NB4 (cell line): Measurements from ENCODE around the gene ZNF564.
"Not testable (repeated sequence)": the region's sequence is repeated elsewhere in the genome, so short reads cannot be mapped to it uniquely, and the experiment has no call there.

Experiments
- DNase-seq: peaks from one replicate; pipeline ENCODE4 v3.0.0; 2010; ENCODE audit warnings: low read depth
- H3K4me3 ChIP-seq: one replicate; pipeline ENCODE4 v1.5.1; 2011; ENCODE audit warnings: mild to moderate bottlenecking, low read depth, low read length, moderate library complexity
- MAX ChIP-seq: IDR thresholded peaks from 2 replicates; pipeline ENCODE4 v1.6.1; 2011; ENCODE audit warnings: low read depth, low read length
- MYC ChIP-seq: IDR thresholded peaks from 2 replicates; pipeline ENCODE4 v1.6.1; 2011; ENCODE audit warnings: low read depth, low read length
- POLR2A ChIP-seq: IDR thresholded peaks from 2 replicates; pipeline ENCODE4 v1.6.1; 2011; ENCODE audit warnings: mild to moderate bottlenecking; ENCODE audit not compliant: insufficient read length; ENCODE audit errors: extremely low read depth
- TF ChIP-seq, protein P1 (sequence below): IDR thresholded peaks from one replicate; pipeline ENCODE4 v1.5.1; 2012; ENCODE audit warnings: low read depth, low read length

ZNF564 gene

GRCh38 chr19:12495002-12495802 lies 56.1 kb downstream of the ZNF564 start:
- H3K4me3 ChIP-seq, result peak overlapping the region; percentile 58
- TF ChIP-seq MAX, result 0 out of 2 replicates have a peak, but pooled peaks have one; percentile 32
- TF ChIP-seq, protein P1, sequence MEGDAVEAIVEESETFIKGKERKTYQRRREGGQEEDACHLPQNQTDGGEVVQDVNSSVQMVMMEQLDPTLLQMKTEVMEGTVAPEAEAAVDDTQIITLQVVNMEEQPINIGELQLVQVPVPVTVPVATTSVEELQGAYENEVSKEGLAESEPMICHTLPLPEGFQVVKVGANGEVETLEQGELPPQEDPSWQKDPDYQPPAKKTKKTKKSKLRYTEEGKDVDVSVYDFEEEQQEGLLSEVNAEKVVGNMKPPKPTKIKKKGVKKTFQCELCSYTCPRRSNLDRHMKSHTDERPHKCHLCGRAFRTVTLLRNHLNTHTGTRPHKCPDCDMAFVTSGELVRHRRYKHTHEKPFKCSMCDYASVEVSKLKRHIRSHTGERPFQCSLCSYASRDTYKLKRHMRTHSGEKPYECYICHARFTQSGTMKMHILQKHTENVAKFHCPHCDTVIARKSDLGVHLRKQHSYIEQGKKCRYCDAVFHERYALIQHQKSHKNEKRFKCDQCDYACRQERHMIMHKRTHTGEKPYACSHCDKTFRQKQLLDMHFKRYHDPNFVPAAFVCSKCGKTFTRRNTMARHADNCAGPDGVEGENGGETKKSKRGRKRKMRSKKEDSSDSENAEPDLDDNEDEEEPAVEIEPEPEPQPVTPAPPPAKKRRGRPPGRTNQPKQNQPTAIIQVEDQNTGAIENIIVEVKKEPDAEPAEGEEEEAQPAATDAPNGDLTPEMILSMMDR, result peak; percentile 37
- TF ChIP-seq MYC, result peak; percentile 22; the same call in 1 of the 2 replicates
- peak; percentile 60 for TF ChIP-seq POLR2A
- peak; percentile 97 for DNase-seq

DNA sequence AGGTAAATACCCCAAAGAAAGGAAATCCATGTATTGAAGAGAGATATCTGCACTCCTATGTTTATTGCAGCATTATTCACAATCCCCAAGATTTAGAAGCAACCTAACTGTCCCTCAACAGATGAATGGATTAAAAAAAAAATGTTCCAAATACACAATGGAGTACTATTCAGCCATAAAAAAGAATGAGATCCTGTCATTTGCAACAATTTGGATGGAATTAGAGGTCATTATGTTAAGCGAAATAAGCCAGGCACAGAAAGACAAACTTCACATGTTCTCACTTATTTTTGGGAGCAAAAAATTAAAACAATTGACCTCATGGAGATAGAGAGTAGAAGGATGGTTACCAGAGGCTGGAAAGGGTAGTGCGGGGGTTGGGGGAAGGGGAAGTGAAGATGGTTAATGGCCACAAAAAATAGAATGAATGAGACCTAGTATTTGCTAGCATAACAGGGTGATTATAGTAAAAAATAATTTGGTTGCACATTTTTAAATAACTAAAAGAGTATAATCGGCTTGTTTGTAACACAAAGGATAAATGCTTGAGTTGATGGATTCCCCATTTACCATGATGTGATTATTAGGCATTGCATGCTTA lies 56.9 kb downstream of the ZNF564 start:
- TF ChIP-seq POLR2A (no peak), MYC (no peak)
- DNase-seq, result no peak
- H3K4me3 ChIP-seq, result no peak overlapping the region

DNA sequence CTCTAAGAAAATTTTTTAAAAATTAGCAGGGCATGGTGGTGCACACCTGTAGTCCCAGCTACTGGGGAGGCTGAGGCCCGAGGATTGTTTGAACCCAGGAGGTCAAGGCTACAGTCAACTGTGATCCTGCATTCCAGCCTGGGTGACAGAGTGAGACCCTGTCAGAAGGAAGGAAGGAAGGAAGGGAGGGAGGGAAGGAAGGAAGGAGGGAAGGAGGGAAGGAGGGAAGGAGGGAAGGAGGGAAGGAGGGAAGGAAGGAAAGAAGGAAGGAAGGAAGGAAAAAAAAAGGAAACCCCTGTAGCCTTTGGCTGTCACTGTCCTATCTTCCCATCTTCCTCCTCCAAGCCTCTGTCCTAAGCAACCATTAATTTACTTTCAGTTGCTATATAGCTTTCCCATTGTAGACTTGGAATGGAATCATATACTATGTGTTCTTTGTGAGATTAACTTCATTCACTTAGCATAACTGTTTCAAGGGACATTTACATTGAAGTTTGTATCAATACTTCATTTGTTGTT lies 65.0 kb downstream of the ZNF564 start:
- not testable (repeated sequence) for DNase-seq, H3K4me3 ChIP-seq

GRCh38 chr19:12485571-12485970 lies 65.7 kb downstream of the ZNF564 start:
- H3K4me3 ChIP-seq, result no peak overlapping the region
- no peak for TF ChIP-seq MAX
- DNase-seq, result no peak

GRCh38 chr19:12485052-12485416 lies 66.2 kb downstream of the ZNF564 start:
- peak overlapping the region; percentile 86 for H3K4me3 ChIP-seq
- no peak for TF ChIP-seq POLR2A
- no peak for TF ChIP-seq MAX
- TF ChIP-seq MYC, result no peak
- TF ChIP-seq, protein P1, result no peak
- no peak for DNase-seq

DNA sequence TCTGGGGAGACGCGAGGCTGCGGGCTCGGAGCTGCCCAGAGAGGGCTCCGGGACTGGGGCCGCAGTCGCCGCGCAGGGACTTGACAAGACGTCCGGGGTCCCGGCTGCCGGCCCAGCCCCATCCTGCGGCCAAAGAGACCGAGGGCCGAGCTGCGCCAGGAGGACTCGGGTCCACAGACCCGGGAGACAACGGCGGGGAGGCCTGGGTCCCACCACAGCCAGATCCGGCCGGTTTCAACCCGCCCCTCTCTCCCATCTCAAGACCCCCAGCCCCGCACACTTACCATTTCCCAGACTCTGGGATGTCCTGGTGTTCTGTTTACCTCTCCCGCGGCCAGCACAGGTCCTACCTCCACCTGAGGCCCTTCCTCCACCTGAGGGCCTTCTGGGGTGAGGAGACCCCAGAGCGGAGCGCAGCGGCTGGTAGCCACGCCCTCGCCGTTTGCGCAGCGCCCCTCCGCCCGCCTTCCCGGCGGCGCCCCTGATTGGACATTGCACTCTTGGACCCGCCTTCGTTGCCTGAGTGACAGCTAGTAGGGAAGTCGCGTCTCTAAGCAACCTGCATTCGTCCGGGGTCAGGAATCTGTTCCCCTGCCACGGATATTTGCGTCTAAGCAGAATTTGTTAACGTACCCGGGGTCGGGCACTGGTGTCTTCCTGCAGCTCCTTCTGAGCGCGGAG lies 66.8 kb downstream of the ZNF564 start, which contains the start of gene ZNF709:
ZNF709 (minus strand) TSS at position 446 of the 681 bp plus-strand sequence; CDS start at position 287, 159 bp downstream.
- TF ChIP-seq MAX (no peak), MYC (no peak), POLR2A (no peak)
- TF ChIP-seq, protein P1, result no peak
- DNase-seq, result peak; percentile 89
- H3K4me3 ChIP-seq, result peak within 1 kb of the TSS; percentile 86

GRCh38 chr19:12484011-12484370 lies 67.3 kb downstream of the ZNF564 start:
- peak overlapping the region; percentile 86 for H3K4me3 ChIP-seq
- no peak for DNase-seq
- TF ChIP-seq MYC (no peak), MAX (no peak), POLR2A (no peak)
- TF ChIP-seq, protein P1, result no peak
